NCI-H187 treated with DMSO at 0.1 percent for 48 hours (cell line): ENCODE data around the gene WTIP.
"Not testable (repeated sequence)": the region's sequence is repeated elsewhere in the genome, so short reads cannot be mapped to it uniquely, and the experiment has no call there.

Experiments used
- DNase-seq: peaks from one replicate; lab custom pipeline; 2025; lab: John Stamatoyannopoulos, UW

WTIP gene

GRCh38 chr19:34480971-34481841 is at the start of gene WTIP:
Gene WTIP (plus strand): TSS chr19:34481758. CDS start chr19:34481975, 217 bp downstream.
- DNase-seq = no peak

- DNase-seq = no peak
These were observed 48.8 kb upstream of the WTIP start for GRCh38 chr19:34432797-34433196.

- no peak for DNase-seq
These were observed 44.8 kb upstream of the WTIP start for GRCh38 chr19:34436716-34437115.

GRCh38 chr19:34448191-34448590 is 33.4 kb upstream of the WTIP start:
- DNase-seq = no peak

GRCh38 chr19:34452723-34453122 is 28.8 kb upstream of the WTIP start:
- DNase-seq = no peak

GRCh38 chr19:34454091-34454490 is 27.5 kb upstream of the WTIP start:
- no peak for DNase-seq

GRCh38 chr19:34454685-34455084 is 26.9 kb upstream of the WTIP start:
- no peak for DNase-seq

GRCh38 chr19:34455783-34456480 is 25.6 kb upstream of the WTIP start:
- DNase-seq = not testable (repeated sequence)

GRCh38 chr19:34457446-34457845 is 24.1 kb upstream of the WTIP start:
- no peak for DNase-seq

GRCh38 chr19:34458677-34459076 is 22.9 kb upstream of the WTIP start:
- no peak for DNase-seq

- DNase-seq = no peak
These were observed 21.9 kb upstream of the WTIP start for GRCh38 chr19:34459614-34460013.

GRCh38 chr19:34461375-34462100 is 20.0 kb upstream of the WTIP start:
- DNase-seq = no peak

GRCh38 chr19:34464785-34465184 is 16.8 kb upstream of the WTIP start:
- not testable (repeated sequence) for DNase-seq

GRCh38 chr19:34468409-34468808 is 13.1 kb upstream of the WTIP start:
- no peak for DNase-seq

- not testable (repeated sequence) for DNase-seq
These were observed 12.5 kb upstream of the WTIP start for GRCh38 chr19:34469026-34469425.

GRCh38 chr19:34471906-34472700 is 9.5 kb upstream of the WTIP start:
- no peak for DNase-seq

- no peak for DNase-seq
These were observed 7.1 kb upstream of the WTIP start for GRCh38 chr19:34474233-34474989.

GRCh38 chr19:34475026-34475974 is 6.3 kb upstream of the WTIP start:
- no peak for DNase-seq

- no peak for DNase-seq
These were observed 5.5 kb upstream of the WTIP start for GRCh38 chr19:34475975-34476594.
